ENCODE results near the gene GABRG3. TPM values are rescaled to one million over a fixed set of nuclear protein-coding genes. Genes with fewer than 3 reads are reported as not detected.

GABRG3 gene
- total and polyA plus RNA-seq, 10 of the 15 experiments (the other 5 are each of a cell fraction or from before 2014, with no cell fraction given), result 0.15 TPM; not detected in 9

- no peak for TF ChIP-seq SRF (IDR thresholded peaks at IDR 0.05; ENCODE audit: low read depth in 2 of 2, low read length in 2 of 2)
- no peak for TF ChIP-seq SP1 (IDR thresholded peaks at IDR 0.05; ENCODE audit: low read depth, low read length)
- intact Hi-C loops (cut with micrococcal nuclease; ENCODE audit: unreplicated experiment) (no loop called here), in situ Hi-C loops (cut with MboI) (no loop called here)
- Histone ChIP-seq H3K4me1 (ENCODE audit: control insufficient read depth, insufficient read depth, low read length) (no peaks in the 10 kb centered on the region), H3K27me3 (replicated peaks in 1 of 2; ENCODE audit: control insufficient read depth in 2 of 2, insufficient read depth in 2 of 2, low read length in 1 of 2) (no peaks in the 10 kb centered on the region), H3K9ac (ENCODE audit: control insufficient read depth, insufficient read depth, low read length) (no peak overlapping the region), H3K36me3 (ENCODE audit: control insufficient read depth in 2 of 2, insufficient read depth in 2 of 2, low read length in 1 of 2) (no peaks in the 10 kb centered on the region), H3K4me2 (ENCODE audit: control insufficient read depth, insufficient read depth) (no peak overlapping the region), H3K27ac (ENCODE audit: control insufficient read depth, insufficient read depth) (no peak overlapping the region), H3K4me3 (no peak overlapping the region), H3K9me3 (replicated peaks; ENCODE audit: control insufficient read depth, insufficient read depth, low read length) (no peaks in the 10 kb centered on the region; the same call in 2 of the 3 replicates), H4K20me1 (ENCODE audit: control insufficient read depth, insufficient read depth) (no peaks in the 10 kb centered on the region), H2AFZ (ENCODE audit: control insufficient read depth, low read depth, low read length) (no peak overlapping the region), H3K79me2 (ENCODE audit: control insufficient read depth, insufficient read depth, low read length) (no peaks in the 10 kb centered on the region)
- ATAC-seq (no peak), DNase-seq (ENCODE audit: low read depth, low spot score) (no peak), FAIRE-seq (no peak)
- SMC1A ChIA-PET (ENCODE audit: uncharacterized antibody, unreplicated experiment), result no interaction called here
- WGBS (ENCODE audit: insufficient coverage, insufficient replicate concordance, low lambda C conversion rate, missing lambda C conversion rate), result 64% methylated on average over 44 of the region's 48 CpGs
- RAD21 ChIA-PET (ENCODE audit: unreplicated experiment), result no interaction called here
- BruUV-seq (replicated peaks), result no TSS peak
- POLR2A ChIA-PET, result no interaction called here
- CTCF ChIA-PET, result no interaction called here
Observed at GRCh38 chr15:26967719-26968269, 3.2 kb upstream of the GABRG3 start.

DNA sequence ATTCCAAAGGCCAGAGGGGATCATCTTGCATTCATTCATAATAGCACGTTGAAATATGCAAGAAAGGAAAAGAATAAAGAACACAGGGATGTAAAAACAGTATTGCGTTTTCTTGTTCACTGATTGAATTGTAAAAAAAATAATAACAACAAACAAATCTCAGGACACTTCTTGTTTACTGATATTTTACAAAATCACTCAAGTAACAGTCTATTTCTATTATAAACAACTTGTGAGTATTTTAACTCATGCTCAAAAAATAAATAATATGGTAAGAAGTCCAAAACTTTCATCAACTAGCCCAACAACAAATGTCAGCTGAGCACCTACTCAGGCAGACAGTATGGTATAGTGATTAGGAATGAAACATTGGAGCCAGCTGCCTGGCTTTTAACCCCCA, 2.2 kb upstream of the GABRG3 start:
- DNase-seq (ENCODE audit: low read depth, low spot score) (no peak), ATAC-seq (no peak), FAIRE-seq (no peak)
- ChIA-PET POLR2A (no interaction called here), RAD21 (ENCODE audit: unreplicated experiment) (no interaction called here), SMC1A (ENCODE audit: uncharacterized antibody, unreplicated experiment) (no interaction called here), CTCF (no interaction called here)
- in situ Hi-C loops (cut with MboI) (no loop called here), intact Hi-C loops (cut with micrococcal nuclease; ENCODE audit: unreplicated experiment) (no loop called here)
- BruUV-seq (replicated peaks), result no TSS peak
- Histone ChIP-seq H3K4me1 (ENCODE audit: control insufficient read depth, insufficient read depth, low read length) (no peaks in the 10 kb centered on the region), H3K27me3 (replicated peaks in 1 of 2; ENCODE audit: control insufficient read depth in 2 of 2, insufficient read depth in 2 of 2, low read length in 1 of 2) (no peaks in the 10 kb centered on the region), H3K9me3 (replicated peaks; ENCODE audit: control insufficient read depth, insufficient read depth, low read length) (no peaks in the 10 kb centered on the region; the same call in 2 of the 3 replicates), H3K4me3 (no peak overlapping the region), H2AFZ (ENCODE audit: control insufficient read depth, low read depth, low read length) (no peak overlapping the region), H4K20me1 (ENCODE audit: control insufficient read depth, insufficient read depth) (no peaks in the 10 kb centered on the region), H3K79me2 (ENCODE audit: control insufficient read depth, insufficient read depth, low read length) (no peaks in the 10 kb centered on the region), H3K9ac (ENCODE audit: control insufficient read depth, insufficient read depth, low read length) (no peak overlapping the region), H3K27ac (ENCODE audit: control insufficient read depth, insufficient read depth) (no peak overlapping the region), H3K4me2 (ENCODE audit: control insufficient read depth, insufficient read depth) (no peak overlapping the region), H3K36me3 (ENCODE audit: control insufficient read depth in 2 of 2, insufficient read depth in 2 of 2, low read length in 1 of 2) (no peaks in the 10 kb centered on the region)
- 33% methylated on average over 2 of the region's 2 CpGs for WGBS (ENCODE audit: insufficient coverage, insufficient replicate concordance, low lambda C conversion rate, missing lambda C conversion rate)
- TF ChIP-seq HDAC6 (IDR thresholded peaks at IDR 0.05; ENCODE audit: unreplicated experiment), result no peak
- TF ChIP-seq, protein P1, sequence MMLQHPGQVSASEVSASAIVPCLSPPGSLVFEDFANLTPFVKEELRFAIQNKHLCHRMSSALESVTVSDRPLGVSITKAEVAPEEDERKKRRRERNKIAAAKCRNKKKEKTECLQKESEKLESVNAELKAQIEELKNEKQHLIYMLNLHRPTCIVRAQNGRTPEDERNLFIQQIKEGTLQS (IDR thresholded peaks at IDR 0.05; ENCODE audit: borderline replicate concordance, extremely low read depth, low read depth, low read length), result no peak
- no peak for TF ChIP-seq JUNB (IDR thresholded peaks at IDR 0.05)
- TF ChIP-seq SREBF2 (IDR thresholded peaks at IDR 0.05; ENCODE audit: low read length), result no peak
- TF ChIP-seq KAT2A (conservative IDR thresholded peaks at IDR 0.05; ENCODE audit: control insufficient read depth, low read depth, low read length), result no peak
- TF ChIP-seq KDM1A (IDR thresholded peaks at IDR 0.05; ENCODE audit: borderline replicate concordance), result no peak
- TF ChIP-seq, protein P2, sequence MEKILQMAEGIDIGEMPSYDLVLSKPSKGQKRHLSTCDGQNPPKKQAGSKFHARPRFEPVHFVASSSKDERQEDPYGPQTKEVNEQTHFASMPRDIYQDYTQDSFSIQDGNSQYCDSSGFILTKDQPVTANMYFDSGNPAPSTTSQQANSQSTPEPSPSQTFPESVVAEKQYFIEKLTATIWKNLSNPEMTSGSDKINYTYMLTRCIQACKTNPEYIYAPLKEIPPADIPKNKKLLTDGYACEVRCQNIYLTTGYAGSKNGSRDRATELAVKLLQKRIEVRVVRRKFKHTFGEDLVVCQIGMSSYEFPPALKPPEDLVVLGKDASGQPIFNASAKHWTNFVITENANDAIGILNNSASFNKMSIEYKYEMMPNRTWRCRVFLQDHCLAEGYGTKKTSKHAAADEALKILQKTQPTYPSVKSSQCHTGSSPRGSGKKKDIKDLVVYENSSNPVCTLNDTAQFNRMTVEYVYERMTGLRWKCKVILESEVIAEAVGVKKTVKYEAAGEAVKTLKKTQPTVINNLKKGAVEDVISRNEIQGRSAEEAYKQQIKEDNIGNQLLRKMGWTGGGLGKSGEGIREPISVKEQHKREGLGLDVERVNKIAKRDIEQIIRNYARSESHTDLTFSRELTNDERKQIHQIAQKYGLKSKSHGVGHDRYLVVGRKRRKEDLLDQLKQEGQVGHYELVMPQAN (conservative IDR thresholded peaks at IDR 0.05), result no peak
- no peak for TF ChIP-seq RB1 (IDR thresholded peaks at IDR 0.05; ENCODE audit: borderline replicate concordance)
- TF ChIP-seq EZH2 (IDR thresholded peaks at IDR 0.05; ENCODE audit: borderline replicate concordance, control insufficient read depth, low read depth, low read length), result no peak
- TF ChIP-seq HCFC1 (IDR thresholded peaks at IDR 0.05; ENCODE audit: low read length), result no peak
- TF ChIP-seq, protein P3, sequence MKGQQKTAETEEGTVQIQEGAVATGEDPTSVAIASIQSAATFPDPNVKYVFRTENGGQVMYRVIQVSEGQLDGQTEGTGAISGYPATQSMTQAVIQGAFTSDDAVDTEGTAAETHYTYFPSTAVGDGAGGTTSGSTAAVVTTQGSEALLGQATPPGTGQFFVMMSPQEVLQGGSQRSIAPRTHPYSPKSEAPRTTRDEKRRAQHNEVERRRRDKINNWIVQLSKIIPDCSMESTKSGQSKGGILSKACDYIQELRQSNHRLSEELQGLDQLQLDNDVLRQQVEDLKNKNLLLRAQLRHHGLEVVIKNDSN (IDR thresholded peaks at IDR 0.05; ENCODE audit: borderline replicate concordance, extremely low read length, insufficient read depth, low read depth, low read length), result no peak
- no peak for TF ChIP-seq TBL1XR1 (IDR thresholded peaks at IDR 0.05; ENCODE audit: low read depth, low read length)
